DND-41 (cell line): ENCODE data around the gene NCOA3.

Experiments used
- CTCF ChIP-seq: IDR thresholded peaks from 2 replicates; pipeline ENCODE4 v1.5.1; 2012; ENCODE audit warnings: borderline replicate concordance, low read length, moderate library complexity, mild to moderate bottlenecking; ENCODE audit not compliant: poor library complexity, severe bottlenecking; ENCODE audit errors: extremely low read depth
- EZH2 ChIP-seq: IDR thresholded peaks from 3 replicates; pipeline ENCODE4 v1.6.1; 2012; ENCODE audit warnings: borderline replicate concordance, low read depth, mild to moderate bottlenecking, moderate library complexity, low read length, inconsistent platforms; ENCODE audit not compliant: severe bottlenecking

- TF ChIP-seq CTCF (no peak), EZH2 (no peak)
These were observed 162.4 kb downstream of the NCOA3 start for GRCh38 chr20:47664068-47664437.
